MCF 10A (cell line): Measurements from ENCODE around the gene GPA33. TPM values are rescaled to one million over a fixed set of nuclear protein-coding genes. Genes with fewer than 3 reads are reported as not detected.

Experiments
- BruUV-seq: library from RNA; stranded (reverse); fragments of 400-500 nt; replicated peaks from 2 replicates; lab custom pipeline; 2021; lab: Mats Ljungman, UMichigan
- CTCF ChIA-PET: fragments of 300-600 bp; sonication (Branson Sonifier 250); formaldehyde crosslinking; extraction: SDS; loops from one replicate; lab custom pipeline; 2021; ENCODE audit warnings: antibody characterized with exemption, inconsistent platforms; lab: Yijun Ruan, JAX
- POLR2A ChIA-PET: fragments of 300-600, 350-650 bp; sonication (Branson Sonifier 250); formaldehyde crosslinking; extraction: SDS; loops from one replicate; lab custom pipeline; 2020; ENCODE audit warnings: antibody characterized with exemption, inconsistent platforms; lab: Yijun Ruan, JAX
- DNase-seq: peaks from one replicate; pipeline ENCODE4 v3.0.0-alpha.2; 2018; ENCODE audit not compliant: unreplicated experiment
- H3K27ac Mint-ChIP-seq: one replicate; pipeline ENCODE4 v1.8.0; 2022; ENCODE audit warnings: mild to moderate bottlenecking, low read depth, mixed read lengths; ENCODE audit not compliant: unreplicated experiment
- H3K27me3 Mint-ChIP-seq: one replicate; pipeline ENCODE4 v1.8.0; 2022; ENCODE audit warnings: mixed read lengths; ENCODE audit not compliant: insufficient read depth, unreplicated experiment
- H3K36me3 Mint-ChIP-seq: one replicate; pipeline ENCODE4 v1.8.0; 2022; ENCODE audit warnings: mild to moderate bottlenecking, moderate library complexity, mixed read lengths; ENCODE audit not compliant: insufficient read depth, unreplicated experiment
- H3K4me1 Mint-ChIP-seq: one replicate; pipeline ENCODE4 v1.8.0; 2022; ENCODE audit warnings: mixed read lengths; ENCODE audit not compliant: insufficient read depth, unreplicated experiment
- H3K4me3 Mint-ChIP-seq: one replicate; pipeline ENCODE4 v1.8.0; 2022; ENCODE audit warnings: mild to moderate bottlenecking, moderate library complexity, mixed read lengths; ENCODE audit not compliant: unreplicated experiment
- H3K9me3 Mint-ChIP-seq: one replicate; pipeline ENCODE4 v1.8.0; 2022; ENCODE audit warnings: mixed read lengths; ENCODE audit not compliant: unreplicated experiment
- intact Hi-C: fragments of 100-400 bp; cut with micrococcal nuclease; formaldehyde crosslinking; loops from 2 replicates; pipeline ENCODE4 v1.14.1; 2022
- total RNA-seq: library from RNA; stranded (reverse); gene quantifications from 2 replicates; pipeline ENCODE4 v1.2.3, GENCODE V29; 2022
- TF ChIP-seq, protein P1 (sequence below): fragments of 200-600 bp; IDR thresholded peaks from one replicate; pipeline ENCODE4 v1.8.0; 2022; ENCODE audit warnings: antibody characterized with exemption, mild to moderate bottlenecking; ENCODE audit not compliant: unreplicated experiment

GPA33 gene
- total RNA-seq, 1 experiment from 2014 or later: not detected

DNA sequence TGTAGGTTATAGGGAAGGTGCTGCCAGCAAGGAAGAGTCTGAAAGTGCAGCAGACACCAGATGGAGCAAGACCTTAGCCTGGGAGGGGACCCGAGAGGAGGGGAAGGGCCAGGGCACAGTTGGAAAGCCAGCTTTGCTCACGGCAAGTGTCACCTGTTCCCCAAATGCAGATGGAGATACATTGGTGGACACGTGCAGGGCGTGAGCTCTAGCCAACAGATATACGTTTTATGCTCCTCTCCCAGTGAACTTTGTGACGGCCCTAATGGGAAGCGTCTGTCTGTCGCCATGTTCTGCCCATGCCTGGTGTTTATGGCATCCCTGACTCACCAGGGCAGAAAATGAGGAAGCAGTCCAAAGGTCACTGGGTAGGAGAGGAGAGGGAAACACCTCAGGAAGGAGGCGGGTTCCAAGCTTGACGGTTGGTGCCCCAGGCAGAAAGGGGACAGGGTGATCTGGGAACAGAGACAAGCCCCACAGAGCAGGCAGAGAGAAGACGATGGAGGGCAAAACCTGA lies 7.6 kb downstream of the GPA33 start:
- TF ChIP-seq, protein P1, sequence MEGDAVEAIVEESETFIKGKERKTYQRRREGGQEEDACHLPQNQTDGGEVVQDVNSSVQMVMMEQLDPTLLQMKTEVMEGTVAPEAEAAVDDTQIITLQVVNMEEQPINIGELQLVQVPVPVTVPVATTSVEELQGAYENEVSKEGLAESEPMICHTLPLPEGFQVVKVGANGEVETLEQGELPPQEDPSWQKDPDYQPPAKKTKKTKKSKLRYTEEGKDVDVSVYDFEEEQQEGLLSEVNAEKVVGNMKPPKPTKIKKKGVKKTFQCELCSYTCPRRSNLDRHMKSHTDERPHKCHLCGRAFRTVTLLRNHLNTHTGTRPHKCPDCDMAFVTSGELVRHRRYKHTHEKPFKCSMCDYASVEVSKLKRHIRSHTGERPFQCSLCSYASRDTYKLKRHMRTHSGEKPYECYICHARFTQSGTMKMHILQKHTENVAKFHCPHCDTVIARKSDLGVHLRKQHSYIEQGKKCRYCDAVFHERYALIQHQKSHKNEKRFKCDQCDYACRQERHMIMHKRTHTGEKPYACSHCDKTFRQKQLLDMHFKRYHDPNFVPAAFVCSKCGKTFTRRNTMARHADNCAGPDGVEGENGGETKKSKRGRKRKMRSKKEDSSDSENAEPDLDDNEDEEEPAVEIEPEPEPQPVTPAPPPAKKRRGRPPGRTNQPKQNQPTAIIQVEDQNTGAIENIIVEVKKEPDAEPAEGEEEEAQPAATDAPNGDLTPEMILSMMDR: no peak
- peak; percentile 38 for DNase-seq
- H3K36me3 Mint-ChIP-seq: no peaks in the 10 kb centered on the region
- H3K27me3 Mint-ChIP-seq: peaks cover 35% of the 10 kb centered on the region
- no peaks in the 10 kb centered on the region for H3K4me1 Mint-ChIP-seq
- ChIA-PET CTCF (interaction anchor here (0.7 to 5.1 kb wide), 7 partner anchors 12 to 451 kb away, joined by 3 to 29 read pairs (median 4); partner anchors contain the start of gene STYXL2), POLR2A (no interaction called here)
- no peaks in the 10 kb centered on the region for H3K9me3 Mint-ChIP-seq
- intact Hi-C loops: no loop called here
- no peak overlapping the region for H3K27ac Mint-ChIP-seq
- H3K4me3 Mint-ChIP-seq: no peak overlapping the region
- BruUV-seq: no TSS peak

DNA sequence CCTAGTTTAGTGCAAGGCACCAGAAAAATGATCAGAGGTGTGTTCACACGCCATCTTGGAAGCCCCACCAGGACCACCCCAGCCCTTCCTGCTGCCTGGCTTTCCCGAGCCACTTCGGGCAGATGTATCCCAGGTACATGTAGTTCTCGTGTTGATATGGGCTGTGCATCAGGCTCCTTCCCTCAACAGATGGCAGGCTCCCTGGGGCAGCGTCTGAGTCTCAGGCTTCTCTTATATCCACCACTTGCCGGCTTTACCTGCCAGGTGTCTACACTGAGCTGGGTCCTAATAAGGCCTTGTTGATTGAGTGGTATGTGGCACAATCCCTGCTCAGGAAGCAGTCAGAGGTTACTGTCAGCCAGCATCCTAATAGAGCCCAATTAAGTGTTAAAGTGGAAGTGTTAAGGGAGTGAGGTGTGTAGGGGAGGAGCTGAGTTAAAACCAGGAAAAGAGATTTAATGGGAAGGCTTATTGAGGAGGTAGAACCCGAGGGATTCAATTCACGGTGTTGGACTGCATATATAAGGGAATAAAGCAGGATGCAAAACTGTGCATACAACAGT lies 8.5 kb downstream of the GPA33 start:
- Mint-ChIP-seq H3K4me1 (no peaks in the 10 kb centered on the region), H3K27me3 (peaks cover 35% of the 10 kb centered on the region), H3K4me3 (no peak overlapping the region), H3K36me3 (no peaks in the 10 kb centered on the region), H3K27ac (no peak overlapping the region), H3K9me3 (no peaks in the 10 kb centered on the region)
- TF ChIP-seq, protein P1: no peak
- intact Hi-C loops: no loop called here
- ChIA-PET POLR2A (no interaction called here), CTCF (interaction anchor here (1.2 to 5.1 kb wide), 6 partner anchors 9 to 186 kb away, joined by 3 to 29 read pairs (median 4); partner anchors contain the start of gene GPA33)
- BruUV-seq: no TSS peak
- no peak for DNase-seq

DNA sequence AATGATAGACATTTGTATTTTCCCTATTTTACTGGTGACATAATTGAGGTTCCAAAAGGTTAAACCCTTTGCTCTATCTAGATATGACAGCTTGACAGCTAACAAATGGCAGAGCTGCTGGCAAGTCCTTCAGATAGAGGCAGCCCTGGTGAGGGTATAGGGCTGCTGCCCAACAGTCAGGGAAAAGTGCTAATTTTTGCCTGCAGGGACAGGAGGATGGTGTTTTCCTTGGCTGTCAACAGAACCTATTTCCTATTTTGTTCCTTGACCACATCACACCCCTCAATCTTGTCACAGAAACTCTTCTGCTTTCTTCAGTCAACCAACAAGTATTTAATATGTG lies 12.3 kb downstream of the GPA33 start:
- no peaks in the 10 kb centered on the region for H3K36me3 Mint-ChIP-seq
- H3K4me3 Mint-ChIP-seq: no peak overlapping the region
- H3K27me3 Mint-ChIP-seq: peaks cover 35% of the 10 kb centered on the region
- intact Hi-C loops: no loop called here
- TF ChIP-seq, protein P1: no peak
- H3K27ac Mint-ChIP-seq: no peak overlapping the region
- H3K9me3 Mint-ChIP-seq: no peaks in the 10 kb centered on the region
- H3K4me1 Mint-ChIP-seq: no peaks in the 10 kb centered on the region
- ChIA-PET POLR2A (interaction anchor here (0.6 kb wide), 1 partner anchor 38 kb away, joined by 3 read pairs; no protein-coding TSS in a partner anchor), CTCF (interaction anchor here (0.6 to 1.3 kb wide), 2 partner anchors 11 to 347 kb away, joined by 3 read pairs; no protein-coding TSS in a partner anchor)
- BruUV-seq: no TSS peak
- DNase-seq: no peak

DNA sequence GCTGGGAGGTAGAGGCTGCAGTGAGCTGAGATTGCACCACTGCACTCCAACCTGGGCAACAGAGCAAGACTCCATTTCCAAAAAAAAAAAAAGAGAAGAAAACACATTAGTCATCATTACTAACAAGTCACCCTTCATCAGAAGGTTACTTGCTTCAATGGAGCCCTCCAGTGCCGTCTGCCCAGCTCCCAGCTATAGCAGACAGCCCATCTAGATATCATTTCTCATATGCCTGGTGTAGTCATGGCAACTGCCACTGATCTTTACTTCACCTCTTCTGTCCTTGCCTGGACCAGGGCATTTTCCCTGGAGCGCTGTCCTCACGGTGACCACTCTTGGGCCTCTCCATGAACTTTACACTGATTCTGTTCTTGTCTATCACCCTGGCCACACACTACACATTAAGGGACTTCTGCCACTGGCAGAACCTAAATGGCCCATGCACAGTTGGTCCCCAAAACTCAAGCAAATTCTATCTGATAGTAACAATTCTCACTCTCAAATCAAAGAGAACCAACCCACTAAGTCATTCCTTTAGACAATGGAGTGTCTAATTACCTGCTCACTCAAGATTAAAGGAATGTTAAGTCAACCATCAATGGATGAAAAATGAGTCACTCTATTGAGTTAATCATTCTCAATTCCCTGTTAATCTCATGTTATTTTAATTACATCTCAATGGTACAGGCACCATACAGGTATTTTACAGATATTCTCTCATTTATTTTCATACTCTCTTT lies 12.9 kb downstream of the GPA33 start:
- CTCF ChIA-PET: interaction anchor here (0.6 to 1.5 kb wide), 6 partner anchors 10 to 519 kb away, joined by 3 to 6 read pairs (median 4); no protein-coding TSS in a partner anchor
- H3K36me3 Mint-ChIP-seq: no peaks in the 10 kb centered on the region
- no peak overlapping the region for H3K4me3 Mint-ChIP-seq
- TF ChIP-seq, protein P1: no peak
- peaks cover 35% of the 10 kb centered on the region for H3K27me3 Mint-ChIP-seq
- BruUV-seq: no TSS peak
- POLR2A ChIA-PET: interaction anchor here (0.6 kb wide), 1 partner anchor 39 kb away, joined by 3 read pairs; no protein-coding TSS in a partner anchor
- no peak overlapping the region for H3K27ac Mint-ChIP-seq
- intact Hi-C loops: no loop called here
- H3K9me3 Mint-ChIP-seq: no peaks in the 10 kb centered on the region
- H3K4me1 Mint-ChIP-seq: no peaks in the 10 kb centered on the region
- DNase-seq: no peak
